SU-DHL-6 (cell line): ENCODE measurements around the gene SRGAP2B.
"Not testable (repeated sequence)": the region's sequence is repeated elsewhere in the genome, so short reads cannot be mapped to it uniquely, and the experiment has no call there.

ENCODE experiments used
- EZH2phosphoT487 ChIP-seq: fragments of 200-600 bp; sonication (generic), shearing (Covaris generic); conservative IDR thresholded peaks from 2 replicates; pipeline ENCODE4 v1.6.1; 2018; ENCODE audit warnings: mild to moderate bottlenecking, antibody characterized with exemption, low read length, moderate library complexity, mixed read lengths
- TF ChIP-seq, protein P1 (sequence below): fragments of 200-600 bp; sonication (generic); IDR thresholded peaks from one replicate; pipeline ENCODE4 v1.5.1; 2017; ENCODE audit warnings: antibody characterized with exemption, mild to moderate bottlenecking, low read length, moderate library complexity; ENCODE audit not compliant: insufficient read depth, poor library complexity, severe bottlenecking

- TF ChIP-seq, protein P1, sequence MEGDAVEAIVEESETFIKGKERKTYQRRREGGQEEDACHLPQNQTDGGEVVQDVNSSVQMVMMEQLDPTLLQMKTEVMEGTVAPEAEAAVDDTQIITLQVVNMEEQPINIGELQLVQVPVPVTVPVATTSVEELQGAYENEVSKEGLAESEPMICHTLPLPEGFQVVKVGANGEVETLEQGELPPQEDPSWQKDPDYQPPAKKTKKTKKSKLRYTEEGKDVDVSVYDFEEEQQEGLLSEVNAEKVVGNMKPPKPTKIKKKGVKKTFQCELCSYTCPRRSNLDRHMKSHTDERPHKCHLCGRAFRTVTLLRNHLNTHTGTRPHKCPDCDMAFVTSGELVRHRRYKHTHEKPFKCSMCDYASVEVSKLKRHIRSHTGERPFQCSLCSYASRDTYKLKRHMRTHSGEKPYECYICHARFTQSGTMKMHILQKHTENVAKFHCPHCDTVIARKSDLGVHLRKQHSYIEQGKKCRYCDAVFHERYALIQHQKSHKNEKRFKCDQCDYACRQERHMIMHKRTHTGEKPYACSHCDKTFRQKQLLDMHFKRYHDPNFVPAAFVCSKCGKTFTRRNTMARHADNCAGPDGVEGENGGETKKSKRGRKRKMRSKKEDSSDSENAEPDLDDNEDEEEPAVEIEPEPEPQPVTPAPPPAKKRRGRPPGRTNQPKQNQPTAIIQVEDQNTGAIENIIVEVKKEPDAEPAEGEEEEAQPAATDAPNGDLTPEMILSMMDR: not testable (repeated sequence)
- TF ChIP-seq EZH2phosphoT487: not testable (repeated sequence)
These were observed 12.5 kb downstream of the SRGAP2B start for GRCh38 chr1:145082483-145083255.
